GM23338 (cell line): ENCODE measurements around the gene CCIN. TPM values are rescaled to one million over a fixed set of nuclear protein-coding genes. Genes with fewer than 3 reads are reported as not detected.

Experiments used
- ATAC-seq: fragments of 200-7000 bp; cut with Tn5 transposase; 3 replicates; pipeline ENCODE4 v1.9.1; 2020
- DNase-seq: peaks from one replicate; pipeline ENCODE4 v3.0.0-alpha.2; 2015; ENCODE audit warnings: low spot score
- H2AFZ ChIP-seq: fragments of 200-600 bp; sonication (generic); 2 replicates; pipeline ENCODE4 v1.8.0; 2016; ENCODE audit warnings: antibody characterized with exemption, mild to moderate bottlenecking, moderate library complexity
- H3F3A ChIP-seq: fragments of 200-600 bp; sonication (generic); replicated peaks from 2 replicates; pipeline ENCODE4 v1.8.0; 2017; ENCODE audit warnings: antibody characterized with exemption, mixed run types, low read depth
- H3K27ac ChIP-seq: fragments of 200-600 bp; sonication (generic); 2 replicates; pipeline ENCODE4 v1.6.1; 2016; ENCODE audit warnings: low read depth
- H3K27me3 ChIP-seq: fragments of 200-600 bp; sonication (generic); 2 replicates; pipeline ENCODE4 v1.8.0; 2016; ENCODE audit warnings: mild to moderate bottlenecking, mixed run types, moderate library complexity; ENCODE audit not compliant: insufficient read depth
- H3K36me3 ChIP-seq: fragments of 200-600 bp; sonication (generic); 2 replicates; pipeline ENCODE4 v1.8.0; 2016; ENCODE audit warnings: mild to moderate bottlenecking; ENCODE audit not compliant: insufficient read depth
- H3K4me1 ChIP-seq: fragments of 200-600 bp; sonication (generic); 2 replicates; pipeline ENCODE4 v1.8.0; 2016; ENCODE audit warnings: mild to moderate bottlenecking, moderate library complexity; ENCODE audit not compliant: insufficient read depth
- H3K4me2 ChIP-seq: fragments of 200-600 bp; sonication (generic); 2 replicates; pipeline ENCODE4 v1.7.1; 2017; ENCODE audit warnings: mixed run types
- H3K4me3 ChIP-seq: fragments of 200-600 bp; sonication (generic); 2 replicates; pipeline ENCODE4 v1.6.1; 2016; ENCODE audit warnings: mixed run types
- H3K79me2 ChIP-seq: fragments of 200-600 bp; sonication (generic); replicated peaks from 2 replicates; pipeline ENCODE4 v1.8.0; 2017; ENCODE audit warnings: mild to moderate bottlenecking; ENCODE audit not compliant: insufficient read depth
- H3K9me2 ChIP-seq: fragments of 200-600 bp; sonication (generic); 2 replicates; pipeline ENCODE4 v1.8.0; 2017; ENCODE audit not compliant: insufficient read depth
- H4K20me1 ChIP-seq: fragments of 200-600 bp; sonication (generic); replicated peaks from 2 replicates; pipeline ENCODE4 v1.8.0; 2017; ENCODE audit warnings: mild to moderate bottlenecking; ENCODE audit not compliant: insufficient read depth
- H3K27ac Mint-ChIP-seq: 2 replicates; pipeline ENCODE4 v1.8.0; 2020; ENCODE audit warnings: inconsistent platforms, mild to moderate bottlenecking, moderate library complexity, mixed read lengths
- H3K27me3 Mint-ChIP-seq: 3 replicates; pipeline ENCODE4 v1.8.0; 2022; ENCODE audit warnings: low read depth, mild to moderate bottlenecking, moderate library complexity, mixed read lengths, inconsistent platforms; ENCODE audit not compliant: insufficient read depth, poor library complexity
- H3K36me3 Mint-ChIP-seq: 3 replicates; pipeline ENCODE4 v1.8.0; 2021; ENCODE audit warnings: low read depth, mild to moderate bottlenecking, inconsistent platforms, moderate library complexity, mixed read lengths
- H3K4me1 Mint-ChIP-seq: 3 replicates; pipeline ENCODE4 v1.8.0; 2020; ENCODE audit warnings: mild to moderate bottlenecking, inconsistent platforms, mixed read lengths
- H3K4me3 Mint-ChIP-seq: 3 replicates; pipeline ENCODE4 v1.8.0; 2021; ENCODE audit warnings: moderate library complexity, mild to moderate bottlenecking, inconsistent platforms, mixed read lengths
- H3K9me3 Mint-ChIP-seq: 3 replicates; pipeline ENCODE4 v1.8.0; 2020; ENCODE audit warnings: moderate library complexity, mild to moderate bottlenecking, inconsistent platforms, mixed read lengths
- CREB1 ChIP-seq: fragments of 250-450 bp; sonication (Bioruptor Pico); IDR thresholded peaks from 2 replicates; pipeline ENCODE4 v1.5.0; 2020; ENCODE audit warnings: low read depth, mild to moderate bottlenecking, moderate library complexity
- CTCF ChIP-seq, 2 experiments: fragments of 200-600 bp in 1 of 2; sonication (generic) in 1 of 2; conservative IDR thresholded peaks; 2 replicates each; pipeline versions ENCODE4 v1.5.1 to v1.6.1; 2016 to 2017; ENCODE audit warnings: antibody characterized with exemption in 2 of 2, low read depth in 2 of 2, mild to moderate bottlenecking in 2 of 2, moderate library complexity in 1 of 2
- ETS1 ChIP-seq: IDR thresholded peaks from 2 replicates; pipeline ENCODE4 v1.6.1; 2016; ENCODE audit warnings: antibody characterized with exemption
- EZH2 ChIP-seq: fragments of 200-600 bp; sonication (generic); IDR thresholded peaks from one replicate; pipeline ENCODE4 v1.8.0; 2017; ENCODE audit warnings: antibody characterized with exemption, mild to moderate bottlenecking, low read depth; ENCODE audit not compliant: unreplicated experiment
- EZH2phosphoT487 ChIP-seq: fragments of 200-600 bp; sonication (generic); IDR thresholded peaks from one replicate; pipeline ENCODE4 v1.8.1; 2018; ENCODE audit warnings: antibody characterized with exemption; ENCODE audit not compliant: unreplicated experiment
- JUNB ChIP-seq: IDR thresholded peaks from one replicate; pipeline ENCODE4 v1.6.1; 2016; ENCODE audit warnings: antibody characterized with exemption; ENCODE audit not compliant: unreplicated experiment
- NANOG ChIP-seq: IDR thresholded peaks from 2 replicates; pipeline ENCODE4 v1.6.1; 2016; ENCODE audit warnings: antibody characterized with exemption, borderline replicate concordance
- POLR2AphosphoS5 ChIP-seq: IDR thresholded peaks from 2 replicates; pipeline ENCODE4 v1.6.1; 2016; ENCODE audit warnings: antibody characterized with exemption, low read depth
- STAT1 ChIP-seq: IDR thresholded peaks from one replicate; pipeline ENCODE4 v1.6.1; 2016; ENCODE audit warnings: antibody characterized with exemption; ENCODE audit not compliant: unreplicated experiment
- ZNF114 ChIP-seq: fragments of 250-450 bp; sonication (Bioruptor Pico); IDR thresholded peaks from 2 replicates; pipeline ENCODE4 v1.5.0; 2020; ENCODE audit warnings: mild to moderate bottlenecking, moderate library complexity
- ZNF331 ChIP-seq: fragments of 250-450 bp; sonication (Bioruptor Pico); IDR thresholded peaks from 2 replicates; pipeline ENCODE4 v1.5.0; 2020; ENCODE audit warnings: low read depth, mild to moderate bottlenecking, moderate library complexity
- polyA plus RNA-seq: library from polyadenylated mRNA; unstranded; fragments of >200 nt; fragmentation: Nextera tagmentation; extraction: Ambion mirVana; gene quantifications from 2 replicates; pipeline ENCODE4 v1.2.1, GENCODE V29; 2016
- total RNA-seq: library from RNA; depleted of rRNA; stranded (reverse); fragments of >200 nt; shearing (Covaris generic); gene quantifications from 2 replicates; pipeline ENCODE4 v1.2.3, GENCODE V29; 2014
- TF ChIP-seq, protein P1 (sequence below): IDR thresholded peaks from one replicate; pipeline ENCODE4 v1.6.1; 2018; ENCODE audit warnings: antibody characterized with exemption; ENCODE audit not compliant: unreplicated experiment
- TF ChIP-seq, protein P2 (sequence below): fragments of 250-450 bp; sonication (Bioruptor Pico); IDR thresholded peaks from 2 replicates; pipeline ENCODE4 v1.5.0; 2020; ENCODE audit warnings: mild to moderate bottlenecking, moderate library complexity

The CCIN gene
- total and polyA plus RNA-seq, 2 experiments from 2014 or later: 0.14 TPM; not detected in 1

- Mint-ChIP-seq H3K4me3 (no peak overlapping the region), H3K36me3 (no peaks in the 10 kb centered on the region), H3K4me1 (peaks cover 12% of the 10 kb centered on the region), H3K27ac (no peak overlapping the region), H3K27me3 (peaks cover 14% of the 10 kb centered on the region), H3K9me3 (no peaks in the 10 kb centered on the region)
- no peaks in the 10 kb centered on the region for H3K27me3 ChIP-seq
- no peak overlapping the region for H2AFZ ChIP-seq
- H3K79me2 ChIP-seq: no peaks in the 10 kb centered on the region
- TF ChIP-seq ZNF114 (CRISPR knock-in tag) (no peak), JUNB (no peak), EZH2phosphoT487 (no peak), CTCF (conservative IDR thresholded peaks at IDR 0.05; ENCODE audit: low read depth in 2 of 2) (no peak), STAT1 (no peak), CREB1 (CRISPR knock-in tag) (no peak), ETS1 (no peak), NANOG (no peak), ZNF331 (CRISPR knock-in tag) (no peak), POLR2AphosphoS5 (no peak), EZH2 (no peak)
- TF ChIP-seq, protein P1, sequence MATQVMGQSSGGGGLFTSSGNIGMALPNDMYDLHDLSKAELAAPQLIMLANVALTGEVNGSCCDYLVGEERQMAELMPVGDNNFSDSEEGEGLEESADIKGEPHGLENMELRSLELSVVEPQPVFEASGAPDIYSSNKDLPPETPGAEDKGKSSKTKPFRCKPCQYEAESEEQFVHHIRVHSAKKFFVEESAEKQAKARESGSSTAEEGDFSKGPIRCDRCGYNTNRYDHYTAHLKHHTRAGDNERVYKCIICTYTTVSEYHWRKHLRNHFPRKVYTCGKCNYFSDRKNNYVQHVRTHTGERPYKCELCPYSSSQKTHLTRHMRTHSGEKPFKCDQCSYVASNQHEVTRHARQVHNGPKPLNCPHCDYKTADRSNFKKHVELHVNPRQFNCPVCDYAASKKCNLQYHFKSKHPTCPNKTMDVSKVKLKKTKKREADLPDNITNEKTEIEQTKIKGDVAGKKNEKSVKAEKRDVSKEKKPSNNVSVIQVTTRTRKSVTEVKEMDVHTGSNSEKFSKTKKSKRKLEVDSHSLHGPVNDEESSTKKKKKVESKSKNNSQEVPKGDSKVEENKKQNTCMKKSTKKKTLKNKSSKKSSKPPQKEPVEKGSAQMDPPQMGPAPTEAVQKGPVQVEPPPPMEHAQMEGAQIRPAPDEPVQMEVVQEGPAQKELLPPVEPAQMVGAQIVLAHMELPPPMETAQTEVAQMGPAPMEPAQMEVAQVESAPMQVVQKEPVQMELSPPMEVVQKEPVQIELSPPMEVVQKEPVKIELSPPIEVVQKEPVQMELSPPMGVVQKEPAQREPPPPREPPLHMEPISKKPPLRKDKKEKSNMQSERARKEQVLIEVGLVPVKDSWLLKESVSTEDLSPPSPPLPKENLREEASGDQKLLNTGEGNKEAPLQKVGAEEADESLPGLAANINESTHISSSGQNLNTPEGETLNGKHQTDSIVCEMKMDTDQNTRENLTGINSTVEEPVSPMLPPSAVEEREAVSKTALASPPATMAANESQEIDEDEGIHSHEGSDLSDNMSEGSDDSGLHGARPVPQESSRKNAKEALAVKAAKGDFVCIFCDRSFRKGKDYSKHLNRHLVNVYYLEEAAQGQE: no peak
- TF ChIP-seq, protein P2, sequence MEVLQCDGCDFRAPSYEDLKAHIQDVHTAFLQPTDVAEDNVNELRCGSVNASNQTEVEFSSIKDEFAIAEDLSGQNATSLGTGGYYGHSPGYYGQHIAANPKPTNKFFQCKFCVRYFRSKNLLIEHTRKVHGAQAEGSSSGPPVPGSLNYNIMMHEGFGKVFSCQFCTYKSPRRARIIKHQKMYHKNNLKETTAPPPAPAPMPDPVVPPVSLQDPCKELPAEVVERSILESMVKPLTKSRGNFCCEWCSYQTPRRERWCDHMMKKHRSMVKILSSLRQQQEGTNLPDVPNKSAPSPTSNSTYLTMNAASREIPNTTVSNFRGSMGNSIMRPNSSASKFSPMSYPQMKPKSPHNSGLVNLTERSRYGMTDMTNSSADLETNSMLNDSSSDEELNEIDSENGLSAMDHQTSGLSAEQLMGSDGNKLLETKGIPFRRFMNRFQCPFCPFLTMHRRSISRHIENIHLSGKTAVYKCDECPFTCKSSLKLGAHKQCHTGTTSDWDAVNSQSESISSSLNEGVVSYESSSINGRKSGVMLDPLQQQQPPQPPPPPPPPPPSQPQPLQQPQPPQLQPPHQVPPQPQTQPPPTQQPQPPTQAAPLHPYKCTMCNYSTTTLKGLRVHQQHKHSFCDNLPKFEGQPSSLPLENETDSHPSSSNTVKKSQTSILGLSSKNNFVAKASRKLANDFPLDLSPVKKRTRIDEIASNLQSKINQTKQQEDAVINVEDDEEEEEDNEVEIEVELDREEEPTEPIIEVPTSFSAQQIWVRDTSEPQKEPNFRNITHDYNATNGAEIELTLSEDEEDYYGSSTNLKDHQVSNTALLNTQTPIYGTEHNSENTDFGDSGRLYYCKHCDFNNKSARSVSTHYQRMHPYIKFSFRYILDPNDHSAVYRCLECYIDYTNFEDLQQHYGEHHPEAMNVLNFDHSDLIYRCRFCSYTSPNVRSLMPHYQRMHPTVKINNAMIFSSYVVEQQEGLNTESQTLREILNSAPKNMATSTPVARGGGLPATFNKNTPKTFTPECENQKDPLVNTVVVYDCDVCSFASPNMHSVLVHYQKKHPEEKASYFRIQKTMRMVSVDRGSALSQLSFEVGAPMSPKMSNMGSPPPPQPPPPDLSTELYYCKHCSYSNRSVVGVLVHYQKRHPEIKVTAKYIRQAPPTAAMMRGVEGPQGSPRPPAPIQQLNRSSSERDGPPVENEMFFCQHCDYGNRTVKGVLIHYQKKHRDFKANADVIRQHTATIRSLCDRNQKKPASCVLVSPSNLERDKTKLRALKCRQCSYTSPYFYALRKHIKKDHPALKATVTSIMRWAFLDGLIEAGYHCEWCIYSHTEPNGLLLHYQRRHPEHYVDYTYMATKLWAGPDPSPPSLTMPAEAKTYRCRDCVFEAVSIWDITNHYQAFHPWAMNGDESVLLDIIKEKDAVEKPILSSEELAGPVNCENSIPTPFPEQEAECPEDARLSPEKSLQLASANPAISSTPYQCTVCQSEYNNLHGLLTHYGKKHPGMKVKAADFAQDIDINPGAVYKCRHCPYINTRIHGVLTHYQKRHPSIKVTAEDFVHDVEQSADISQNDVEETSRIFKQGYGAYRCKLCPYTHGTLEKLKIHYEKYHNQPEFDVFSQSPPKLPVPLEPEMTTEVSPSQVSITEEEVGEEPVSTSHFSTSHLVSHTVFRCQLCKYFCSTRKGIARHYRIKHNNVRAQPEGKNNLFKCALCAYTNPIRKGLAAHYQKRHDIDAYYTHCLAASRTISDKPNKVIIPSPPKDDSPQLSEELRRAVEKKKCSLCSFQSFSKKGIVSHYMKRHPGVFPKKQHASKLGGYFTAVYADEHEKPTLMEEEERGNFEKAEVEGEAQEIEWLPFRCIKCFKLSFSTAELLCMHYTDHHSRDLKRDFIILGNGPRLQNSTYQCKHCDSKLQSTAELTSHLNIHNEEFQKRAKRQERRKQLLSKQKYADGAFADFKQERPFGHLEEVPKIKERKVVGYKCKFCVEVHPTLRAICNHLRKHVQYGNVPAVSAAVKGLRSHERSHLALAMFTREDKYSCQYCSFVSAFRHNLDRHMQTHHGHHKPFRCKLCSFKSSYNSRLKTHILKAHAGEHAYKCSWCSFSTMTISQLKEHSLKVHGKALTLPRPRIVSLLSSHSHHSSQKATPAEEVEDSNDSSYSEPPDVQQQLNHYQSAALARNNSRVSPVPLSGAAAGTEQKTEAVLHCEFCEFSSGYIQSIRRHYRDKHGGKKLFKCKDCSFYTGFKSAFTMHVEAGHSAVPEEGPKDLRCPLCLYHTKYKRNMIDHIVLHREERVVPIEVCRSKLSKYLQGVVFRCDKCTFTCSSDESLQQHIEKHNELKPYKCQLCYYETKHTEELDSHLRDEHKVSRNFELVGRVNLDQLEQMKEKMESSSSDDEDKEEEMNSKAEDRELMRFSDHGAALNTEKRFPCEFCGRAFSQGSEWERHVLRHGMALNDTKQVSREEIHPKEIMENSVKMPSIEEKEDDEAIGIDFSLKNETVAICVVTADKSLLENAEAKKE (CRISPR knock-in tag): no peak
- no peak overlapping the region for H3K27ac ChIP-seq
- ATAC-seq: no peak
- H3K4me3 ChIP-seq: no peak overlapping the region
- no peaks in the 10 kb centered on the region for H3F3A ChIP-seq
- no peaks in the 10 kb centered on the region for H4K20me1 ChIP-seq
- no peak for DNase-seq
- H3K9me2 ChIP-seq: no peaks in the 10 kb centered on the region
- no peaks in the 10 kb centered on the region for H3K36me3 ChIP-seq
- H3K4me1 ChIP-seq: peaks cover 5% of the 10 kb centered on the region
- H3K4me2 ChIP-seq: no peak overlapping the region
These were observed 520 bp downstream of the CCIN start for GRCh38 chr9:36169708-36170107.
